ENCODE results near the gene POU3F2.

DNA sequence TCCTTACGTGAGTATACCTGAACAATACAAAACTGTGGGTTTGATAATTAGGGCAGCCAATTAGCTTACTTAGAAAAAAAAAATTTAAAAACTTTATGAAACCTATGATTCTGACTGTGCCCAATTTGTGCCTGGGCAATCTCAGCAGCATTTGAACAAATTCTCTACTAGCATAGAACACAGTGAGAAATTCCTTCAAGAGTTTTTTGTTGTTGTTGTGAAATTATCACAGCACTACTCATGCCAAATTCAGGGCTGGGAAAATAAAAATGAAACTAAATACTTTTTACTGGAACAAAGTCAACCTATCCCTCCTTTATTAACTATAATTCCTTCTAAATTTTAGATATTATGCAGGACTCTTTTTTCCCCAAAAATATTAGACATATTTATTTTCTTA lies 42.9 kb downstream of the POU3F2 start:
- no peak for TF ChIP-seq POLR2A (IDR thresholded peaks at IDR 0.05)
- TF ChIP-seq, protein P1, sequence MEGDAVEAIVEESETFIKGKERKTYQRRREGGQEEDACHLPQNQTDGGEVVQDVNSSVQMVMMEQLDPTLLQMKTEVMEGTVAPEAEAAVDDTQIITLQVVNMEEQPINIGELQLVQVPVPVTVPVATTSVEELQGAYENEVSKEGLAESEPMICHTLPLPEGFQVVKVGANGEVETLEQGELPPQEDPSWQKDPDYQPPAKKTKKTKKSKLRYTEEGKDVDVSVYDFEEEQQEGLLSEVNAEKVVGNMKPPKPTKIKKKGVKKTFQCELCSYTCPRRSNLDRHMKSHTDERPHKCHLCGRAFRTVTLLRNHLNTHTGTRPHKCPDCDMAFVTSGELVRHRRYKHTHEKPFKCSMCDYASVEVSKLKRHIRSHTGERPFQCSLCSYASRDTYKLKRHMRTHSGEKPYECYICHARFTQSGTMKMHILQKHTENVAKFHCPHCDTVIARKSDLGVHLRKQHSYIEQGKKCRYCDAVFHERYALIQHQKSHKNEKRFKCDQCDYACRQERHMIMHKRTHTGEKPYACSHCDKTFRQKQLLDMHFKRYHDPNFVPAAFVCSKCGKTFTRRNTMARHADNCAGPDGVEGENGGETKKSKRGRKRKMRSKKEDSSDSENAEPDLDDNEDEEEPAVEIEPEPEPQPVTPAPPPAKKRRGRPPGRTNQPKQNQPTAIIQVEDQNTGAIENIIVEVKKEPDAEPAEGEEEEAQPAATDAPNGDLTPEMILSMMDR (IDR thresholded peaks at IDR 0.05) = no peak
